ENCODE results near the gene CFH. TPM values are rescaled to one million over a fixed set of nuclear protein-coding genes. Genes with fewer than 3 reads are reported as not detected.
"Not testable (repeated sequence)": the region's sequence is repeated elsewhere in the genome, so short reads cannot be mapped to it uniquely, and the experiment has no call there.

CFH gene
- total RNA-seq, 1 experiment from 2014 or later, result 9.7 TPM

DNA sequence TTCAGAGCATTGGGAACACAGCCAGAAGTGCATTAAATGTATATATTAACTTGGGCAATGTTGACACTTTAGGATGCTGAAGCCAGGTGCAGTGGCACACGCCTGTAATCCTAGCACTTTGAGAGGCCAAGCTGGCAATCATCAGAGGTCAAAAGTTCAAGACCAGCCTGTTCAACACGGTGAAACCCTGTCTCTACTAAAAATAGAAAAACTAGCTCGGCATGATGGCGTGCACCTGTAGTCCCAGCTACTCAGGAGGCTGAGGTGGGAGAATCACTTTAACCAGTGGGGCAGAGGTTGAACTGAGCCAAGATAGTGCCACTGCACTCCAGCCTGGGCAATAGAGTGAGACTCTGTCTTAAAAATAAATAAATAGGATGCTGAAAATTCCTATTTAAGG, 142.3 kb downstream of the CFH start:
- H3K36me3 ChIP-seq, H3K4me3 ChIP-seq, H3K9me3 ChIP-seq, DNase-seq, H3K27me3 ChIP-seq: not testable (repeated sequence)

Other genes starting within 250 kb of the CFH start
- gene KCNT2, start 43.6 kb upstream of the CFH start, total RNA-seq (2014; rRNA removed; shearing (Covaris generic); ENCODE audit: low replicate concordance), result 0.07 and 0.94 TPM in 2 replicates
- not detected in 2 replicates for gene CFHR3, start 122.8 kb downstream of the CFH start, total RNA-seq (2014; rRNA removed; shearing (Covaris generic); ENCODE audit: low replicate concordance)
- not detected in 2 replicates for gene CFHR1, start 167.7 kb downstream of the CFH start, total RNA-seq (2014; rRNA removed; shearing (Covaris generic); ENCODE audit: low replicate concordance)
- not detected in 2 replicates for gene CFHR4, start 236.0 kb downstream of the CFH start, total RNA-seq (2014; rRNA removed; shearing (Covaris generic); ENCODE audit: low replicate concordance)

Measured in MG63 (cell line).